GM18505 (cell line): ENCODE measurements around the gene ADAMTS7.
"Not testable (repeated sequence)": the region's sequence is repeated elsewhere in the genome, so short reads cannot be mapped to it uniquely, and the experiment has no call there.

ENCODE experiments used
- ATAC-seq: cut with Tn5 transposase; IDR thresholded peaks from one replicate; pipeline ENCODE4 v1.9.1; 2021; ENCODE audit not compliant: unreplicated experiment
- POLR2A ChIP-seq: IDR thresholded peaks from 4 replicates; pipeline ENCODE4 v1.6.1; 2011; ENCODE audit warnings: borderline replicate concordance; ENCODE audit not compliant: insufficient read depth, insufficient read length; ENCODE audit errors: extremely low read depth

ADAMTS7 gene

GRCh38 chr15:78778422-78778821 is 32.8 kb downstream of the ADAMTS7 start:
- ATAC-seq = no peak
- TF ChIP-seq POLR2A = no peak

GRCh38 chr15:78777953-78778345 is 33.3 kb downstream of the ADAMTS7 start:
- not testable (repeated sequence) for ATAC-seq

GRCh38 chr15:78777290-78777952 is 33.8 kb downstream of the ADAMTS7 start:
- not testable (repeated sequence) for ATAC-seq

- not testable (repeated sequence) for ATAC-seq
Observed at GRCh38 chr15:78776046-78776925, 35.0 kb downstream of the ADAMTS7 start.

GRCh38 chr15:78775472-78775871 is 35.8 kb downstream of the ADAMTS7 start:
- no peak for TF ChIP-seq POLR2A
- ATAC-seq = no peak

GRCh38 chr15:78774451-78774990 is 36.7 kb downstream of the ADAMTS7 start:
- ATAC-seq = not testable (repeated sequence)

- not testable (repeated sequence) for ATAC-seq
Observed at GRCh38 chr15:78773765-78774450, 37.4 kb downstream of the ADAMTS7 start.

GRCh38 chr15:78772738-78773137 is 38.5 kb downstream of the ADAMTS7 start:
- no peak for TF ChIP-seq POLR2A

GRCh38 chr15:78771436-78772000 is 39.7 kb downstream of the ADAMTS7 start:
- not testable (repeated sequence) for ATAC-seq

More at GRCh38 chr15:78772738-78773137, 38.5 kb downstream of the ADAMTS7 start:
- no peak for ATAC-seq

- not testable (repeated sequence) for ATAC-seq
Observed at GRCh38 chr15:78771020-78771419, 40.2 kb downstream of the ADAMTS7 start.

GRCh38 chr15:78769473-78770225 is 41.6 kb downstream of the ADAMTS7 start:
- not testable (repeated sequence) for ATAC-seq

GRCh38 chr15:78768531-78769408 is 42.5 kb downstream of the ADAMTS7 start:
- TF ChIP-seq POLR2A = no peak
- no peak for ATAC-seq

GRCh38 chr15:78768096-78768495 is 43.2 kb downstream of the ADAMTS7 start:
- TF ChIP-seq POLR2A = no peak
- ATAC-seq = no peak
